NCI-H82 (cell line): ENCODE data around the gene MSH3.
"Not testable (repeated sequence)": the region's sequence is repeated elsewhere in the genome, so short reads cannot be mapped to it uniquely, and the experiment has no call there.

Experiments used
- DNase-seq: peaks from one replicate; lab custom pipeline; 2025; lab: John Stamatoyannopoulos, UW

The MSH3 gene

GRCh38 chr5:80656425-80656824 lies 2.0 kb downstream of the MSH3 start:
- DNase-seq, result no peak

GRCh38 chr5:80659106-80659505 lies 4.7 kb downstream of the MSH3 start:
- DNase-seq, result no peak

GRCh38 chr5:80660661-80661060 lies 6.2 kb downstream of the MSH3 start:
- DNase-seq, result not testable (repeated sequence)

GRCh38 chr5:80662108-80662507 lies 7.7 kb downstream of the MSH3 start:
- DNase-seq, result no peak

- no peak for DNase-seq
Observed at GRCh38 chr5:80665057-80665456, 10.6 kb downstream of the MSH3 start.

GRCh38 chr5:80667384-80667783 lies 12.9 kb downstream of the MSH3 start:
- DNase-seq, result no peak

- no peak for DNase-seq
Observed at GRCh38 chr5:80668016-80668969, 13.8 kb downstream of the MSH3 start.

GRCh38 chr5:80672140-80672736 lies 17.8 kb downstream of the MSH3 start:
- DNase-seq, result peak; percentile 71

- no peak for DNase-seq
Observed at GRCh38 chr5:80676706-80677105, 22.3 kb downstream of the MSH3 start.

- no peak for DNase-seq
Observed at GRCh38 chr5:80686757-80687156, 32.3 kb downstream of the MSH3 start.

GRCh38 chr5:80688648-80689420 lies 34.4 kb downstream of the MSH3 start:
- DNase-seq, result no peak

- DNase-seq, result no peak
Observed at GRCh38 chr5:80689627-80690026, 35.2 kb downstream of the MSH3 start.

- DNase-seq, result no peak
Observed at GRCh38 chr5:80695666-80696065, 41.2 kb downstream of the MSH3 start.

- DNase-seq, result no peak
Observed at GRCh38 chr5:80696450-80696849, 42.0 kb downstream of the MSH3 start.

GRCh38 chr5:80697100-80697499 lies 42.6 kb downstream of the MSH3 start:
- no peak for DNase-seq

GRCh38 chr5:80698369-80698768 lies 43.9 kb downstream of the MSH3 start:
- no peak for DNase-seq

- no peak for DNase-seq
Observed at GRCh38 chr5:80701597-80701996, 47.1 kb downstream of the MSH3 start.

GRCh38 chr5:80703291-80703690 lies 48.8 kb downstream of the MSH3 start:
- no peak for DNase-seq

- DNase-seq, result no peak
Observed at GRCh38 chr5:80703747-80704146, 49.3 kb downstream of the MSH3 start.

GRCh38 chr5:80704221-80704620 lies 49.8 kb downstream of the MSH3 start:
- DNase-seq, result no peak

GRCh38 chr5:80705216-80705769 lies 50.8 kb downstream of the MSH3 start:
- no peak for DNase-seq

- DNase-seq, result no peak
Observed at GRCh38 chr5:80705801-80706200, 51.3 kb downstream of the MSH3 start.
